Large intestine (tissue), 3 donors: Measurements from ENCODE around the gene NACC1. TPM values are rescaled to one million over a fixed set of nuclear protein-coding genes. Genes with fewer than 3 reads are reported as not detected.
"Not testable (repeated sequence)": the region's sequence is repeated elsewhere in the genome, so short reads cannot be mapped to it uniquely, and the experiment has no call there.

ENCODE experiments used
- DNase-seq, 2 donors: peaks; one replicate each; pipeline versions ENCODE4 v3.0.0 to v3.0.0-alpha.2; 2013
- H3K27ac ChIP-seq: one replicate; pipeline ENCODE4 v1.5.1; 2013; ENCODE audit warnings: low read length
- H3K27me3 ChIP-seq: 2 replicates; pipeline ENCODE4 v1.6.1; 2013; ENCODE audit warnings: low read length; ENCODE audit not compliant: control insufficient read depth, insufficient read depth
- H3K36me3 ChIP-seq: 2 replicates; pipeline ENCODE4 v1.6.1; 2013; ENCODE audit warnings: low read length; ENCODE audit not compliant: control insufficient read depth, insufficient read depth
- H3K4me1 ChIP-seq: one replicate; pipeline ENCODE4 v1.6.1; 2013; ENCODE audit warnings: low read length; ENCODE audit not compliant: control insufficient read depth, insufficient read depth
- H3K4me3 ChIP-seq: one replicate; pipeline ENCODE4 v1.5.1; 2013; ENCODE audit warnings: low read length
- H3K9me3 ChIP-seq: one replicate; pipeline ENCODE4 v1.6.1; 2013; ENCODE audit warnings: mild to moderate bottlenecking, low read depth, low read length, moderate library complexity; ENCODE audit not compliant: control insufficient read depth
- WGBS: methylation state at CpG from one replicate; pipeline ENCODE4 v1.1.5; 2013; ENCODE audit warnings: low lambda C conversion rate; ENCODE audit not compliant: insufficient coverage; 5-methylcytosine and 5-hydroxymethylcytosine counted together
- polyA plus RNA-seq: library from polyadenylated mRNA; unstranded; fragments of 120-200 nt; gene quantifications from one replicate; pipeline ENCODE4 v1.2.1, GENCODE V29; 2013

Gene NACC1
- polyA plus RNA-seq, 1 donor, result 19.4 TPM

DNA sequence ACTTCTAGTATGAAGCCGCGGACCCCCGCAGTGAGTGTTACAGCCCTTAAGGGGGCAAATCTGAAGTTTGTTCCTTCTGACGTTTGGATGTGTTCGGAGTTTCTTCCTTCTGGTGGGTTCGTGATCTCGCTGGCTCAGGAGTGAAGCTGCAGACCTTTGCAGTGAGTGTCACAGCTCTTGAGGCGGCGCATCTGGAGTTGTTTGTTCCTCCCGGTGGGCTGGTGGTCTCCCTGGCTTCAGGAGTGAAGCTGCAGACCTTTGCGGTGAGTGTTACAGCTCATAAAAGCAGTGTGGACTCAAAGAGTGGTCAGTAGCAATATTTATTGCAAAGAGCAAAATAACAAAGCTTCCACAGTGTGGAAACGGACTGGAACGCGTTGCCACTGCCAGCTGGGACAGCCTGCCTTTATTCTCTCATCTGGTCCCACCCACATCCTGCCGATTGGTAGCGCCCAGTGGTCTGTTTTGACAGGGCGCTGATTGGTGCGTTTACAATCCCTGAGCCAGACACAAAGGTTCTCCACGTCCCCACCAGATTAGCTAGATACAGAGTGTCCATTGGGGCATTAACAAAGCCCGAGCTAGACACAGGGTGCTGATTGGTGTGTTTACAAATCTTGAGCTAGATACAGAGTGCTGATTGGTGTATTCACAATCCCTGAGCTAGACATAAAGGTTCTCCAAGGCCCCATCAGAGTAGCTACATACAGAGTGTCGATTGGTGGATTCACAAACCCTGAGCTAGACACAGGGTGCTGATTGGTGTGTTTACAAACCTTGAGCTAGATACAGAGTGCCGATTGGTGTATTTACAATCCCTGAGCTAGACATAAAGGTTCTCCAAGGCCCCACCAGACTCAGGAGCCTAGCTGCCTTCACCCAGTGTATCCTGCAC, 67.9 kb downstream of the NACC1 start:
- not testable (repeated sequence) for H3K9me3 ChIP-seq, DNase-seq, H3K27ac ChIP-seq, H3K27me3 ChIP-seq, H3K36me3 ChIP-seq, H3K4me3 ChIP-seq
- peaks cover 11% of the 10 kb centered on the region for H3K4me1 ChIP-seq
- WGBS, result no CpG with 5 or more reads among the region's 22 CpGs

DNA sequence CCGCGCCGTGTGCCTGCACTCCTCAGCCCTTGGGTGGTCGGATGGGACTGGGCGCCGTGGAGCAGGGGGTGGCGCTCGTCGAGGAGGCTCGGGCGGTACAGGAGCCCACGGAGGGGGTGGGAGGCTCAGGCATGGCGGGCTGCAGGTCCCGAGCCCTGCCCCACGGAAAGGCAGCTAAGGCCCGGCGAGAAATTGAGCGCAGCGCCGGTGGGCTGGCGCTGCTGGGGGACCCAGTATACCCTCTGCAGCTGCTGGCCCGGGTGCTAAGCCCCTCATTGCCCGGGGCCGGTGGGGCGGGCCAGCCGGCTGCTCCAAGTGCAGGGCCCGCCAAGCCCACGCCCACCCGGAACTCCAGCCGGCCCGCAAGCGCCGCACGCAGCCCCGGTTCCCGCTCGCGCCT, 68.6 kb downstream of the NACC1 start:
- WGBS, result no CpG with 5 or more reads among the region's 38 CpGs
- H3K4me1 ChIP-seq, result peaks cover 14% of the 10 kb centered on the region
- H3K27me3 ChIP-seq, H3K27ac ChIP-seq, H3K9me3 ChIP-seq, DNase-seq, H3K36me3 ChIP-seq, H3K4me3 ChIP-seq: not testable (repeated sequence)

GRCh38 chr19:13187419-13187818, 69.4 kb downstream of the NACC1 start:
- Histone ChIP-seq H3K36me3 (no peaks in the 10 kb centered on the region), H3K4me1 (peaks cover 10% of the 10 kb centered on the region), H3K27me3 (no peaks in the 10 kb centered on the region), H3K27ac (no peak overlapping the region), H3K4me3 (no peak overlapping the region), H3K9me3 (no peaks in the 10 kb centered on the region)
- no peak for DNase-seq
- WGBS, result 93% methylated on average over 4 of the region's 4 CpGs

DNA sequence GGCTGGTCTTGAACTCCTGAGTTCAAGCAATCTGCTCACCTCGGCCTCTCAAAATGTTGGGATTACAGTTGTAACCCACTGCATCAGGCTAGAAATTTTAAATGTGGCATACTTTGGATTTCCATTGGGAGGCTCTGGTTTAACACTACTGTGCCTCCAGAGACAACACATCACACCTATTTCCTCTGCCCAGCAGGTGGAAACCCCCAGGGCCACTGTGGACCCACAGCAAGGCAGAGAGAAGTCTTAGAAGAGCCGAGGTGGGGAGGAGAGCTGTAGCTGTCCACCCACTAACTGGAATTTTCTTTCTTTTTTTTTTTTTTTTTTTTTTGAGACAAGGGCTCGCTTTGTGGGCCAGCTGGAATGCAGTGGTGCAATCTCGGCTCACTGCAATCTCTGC, 71.5 kb downstream of the NACC1 start:
- Histone ChIP-seq H3K36me3 (no peaks in the 10 kb centered on the region), H3K27ac (no peak overlapping the region), H3K4me3 (no peak overlapping the region), H3K9me3 (no peaks in the 10 kb centered on the region), H3K27me3 (no peaks in the 10 kb centered on the region), H3K4me1 (peaks cover 14% of the 10 kb centered on the region)
- no CpG with 5 or more reads among the region's 4 CpGs for WGBS
- no peak for DNase-seq

Other genes with a start within 250 kb of the NACC1 start
- gene DNASE2, start 236.8 kb upstream of the NACC1 start, polyA plus RNA-seq, result 7.8 TPM
- 0.79 TPM for gene KLF1, start 231.1 kb upstream of the NACC1 start, polyA plus RNA-seq
- gene GCDH, start 227.1 kb upstream of the NACC1 start, polyA plus RNA-seq, result 25.4 TPM
- gene SYCE2, start 199.0 kb upstream of the NACC1 start, polyA plus RNA-seq, result 1.0 TPM
- gene FARSA, start 184.6 kb upstream of the NACC1 start, polyA plus RNA-seq, result 55.0 TPM
- 723 TPM for gene CALR, start 179.7 kb upstream of the NACC1 start, polyA plus RNA-seq
- gene RAD23A, start 172.4 kb upstream of the NACC1 start, polyA plus RNA-seq, result 91.8 TPM
- 30.5 TPM for gene GADD45GIP1, start 161.0 kb upstream of the NACC1 start, polyA plus RNA-seq
- 0.06 TPM for gene DAND5, start 148.7 kb upstream of the NACC1 start, polyA plus RNA-seq
- gene NFIX, start 122.8 kb upstream of the NACC1 start, polyA plus RNA-seq, result 20.2 TPM
- 3.7 TPM for gene LYL1, start 15.4 kb upstream of the NACC1 start, polyA plus RNA-seq
- 35.5 TPM for gene TRMT1, start 1.5 kb upstream of the NACC1 start, polyA plus RNA-seq
- 49.0 TPM for gene STX10, start 32.1 kb downstream of the NACC1 start, polyA plus RNA-seq
- gene IER2, start 32.1 kb downstream of the NACC1 start, polyA plus RNA-seq, result 250 TPM